HG03097 (cell line): Measurements from ENCODE around the gene UROS.

ENCODE experiments used
- ATAC-seq: cut with Tn5 transposase; IDR thresholded peaks from one replicate; pipeline ENCODE4 v1.9.1; 2021; ENCODE audit not compliant: unreplicated experiment, low FRiP score

UROS gene

DNA sequence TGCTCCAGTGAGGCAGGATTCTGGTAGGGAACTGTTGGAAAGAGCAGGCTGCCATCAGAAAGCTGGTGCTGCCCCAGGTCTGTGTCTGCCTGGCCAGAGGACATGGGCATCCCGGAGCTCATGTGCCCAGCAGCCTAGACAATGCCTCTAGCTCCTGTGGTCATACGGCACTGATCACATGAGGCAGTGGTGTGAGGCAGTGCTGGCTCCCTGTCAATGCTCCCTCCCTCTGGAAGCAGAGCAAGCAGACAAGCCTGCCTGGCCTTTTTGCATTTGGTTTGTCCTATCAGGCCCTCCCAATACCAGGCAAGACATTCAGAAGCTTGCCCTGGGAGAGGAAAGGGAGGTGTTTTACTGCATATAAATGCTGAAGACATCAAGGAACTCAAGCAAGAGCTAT, 27.9 kb downstream of the UROS start:
- ATAC-seq: no peak

DNA sequence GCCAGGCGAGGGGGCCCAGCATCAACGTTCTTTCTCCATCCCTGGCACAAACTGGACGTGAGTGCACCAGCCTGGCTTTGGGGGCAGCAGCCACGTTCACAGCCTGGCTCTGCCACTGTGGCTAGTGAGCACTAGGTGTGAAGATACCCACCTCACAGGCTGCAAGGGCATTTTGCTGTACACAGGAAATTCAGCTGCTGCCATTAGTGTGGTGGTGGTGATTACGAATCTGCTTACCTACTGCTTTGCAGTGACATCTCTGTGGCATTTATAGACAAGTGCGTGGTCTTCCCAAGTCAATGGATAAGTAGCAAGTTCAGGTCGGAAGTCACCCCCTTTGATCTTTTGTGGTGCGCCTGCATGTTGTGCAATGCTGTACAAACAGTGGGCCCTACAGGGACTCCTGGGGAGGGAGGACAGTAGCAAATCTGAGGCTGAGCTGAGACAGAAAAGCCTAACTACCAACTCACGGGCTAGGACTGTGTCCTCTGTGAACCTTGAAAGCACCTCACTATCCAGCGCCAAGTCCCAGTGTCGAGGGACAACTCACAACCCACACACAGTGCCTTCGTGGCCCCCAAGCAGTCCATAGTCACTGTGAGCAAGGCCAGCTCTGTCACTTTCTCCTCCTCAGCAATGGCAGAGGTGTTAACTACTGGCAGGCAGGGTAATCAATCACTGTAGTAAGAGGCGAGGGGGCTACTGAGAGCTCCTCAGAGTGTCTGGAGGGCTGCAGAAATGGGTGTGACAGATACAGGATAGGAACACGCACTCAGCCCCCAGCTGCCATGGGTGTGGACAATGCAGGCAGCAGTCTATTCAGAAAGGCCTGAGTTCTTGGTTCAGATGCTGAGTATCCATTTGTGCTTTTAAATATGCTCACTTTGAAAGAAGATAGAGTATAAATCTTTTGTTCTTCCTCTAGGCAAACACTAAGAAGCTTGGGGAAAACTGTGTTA, 30.4 kb downstream of the UROS start:
- ATAC-seq: no peak

DNA sequence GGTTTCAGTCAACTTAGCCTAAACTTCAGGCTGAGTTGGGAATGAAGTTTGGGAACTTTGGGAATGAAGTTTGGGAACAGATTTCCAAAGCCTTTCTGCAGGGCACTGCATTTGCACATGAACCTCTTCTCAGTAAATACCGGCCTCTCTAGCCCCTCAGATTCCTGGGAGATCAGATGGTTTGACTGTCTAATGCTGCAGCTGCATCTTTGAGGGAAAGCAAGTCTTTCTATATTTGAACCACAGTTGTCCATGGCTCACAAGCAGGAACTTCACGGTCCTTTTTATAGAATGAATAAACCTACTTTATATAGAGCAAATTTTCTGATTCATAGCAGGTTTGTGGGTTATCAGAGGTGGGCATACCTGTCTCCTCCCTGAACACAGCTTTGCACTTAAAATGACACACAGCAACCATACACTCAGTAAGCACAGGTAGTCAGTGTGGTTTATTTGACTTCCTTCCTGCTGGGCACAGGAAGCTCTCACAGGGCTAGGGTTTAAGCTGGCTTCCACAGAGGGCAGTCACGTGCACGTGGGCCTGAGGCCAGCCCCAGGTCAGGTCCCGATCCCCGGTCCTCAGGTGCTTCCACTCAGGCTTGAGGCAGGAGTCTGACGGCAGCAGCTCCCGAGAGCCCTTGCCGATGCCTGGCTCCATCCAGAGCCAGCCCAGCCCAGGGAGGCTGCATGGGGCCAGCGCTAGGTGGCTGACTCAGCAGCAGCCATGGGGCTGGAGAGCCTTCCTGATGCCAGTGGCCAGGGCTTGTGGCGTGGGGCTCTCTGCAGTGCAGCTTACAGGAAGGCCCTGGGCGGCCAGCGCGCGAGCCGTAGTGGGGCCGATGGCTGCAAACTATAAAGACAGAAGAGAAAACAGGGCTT, 34.7 kb downstream of the UROS start:
- ATAC-seq: no peak

DNA sequence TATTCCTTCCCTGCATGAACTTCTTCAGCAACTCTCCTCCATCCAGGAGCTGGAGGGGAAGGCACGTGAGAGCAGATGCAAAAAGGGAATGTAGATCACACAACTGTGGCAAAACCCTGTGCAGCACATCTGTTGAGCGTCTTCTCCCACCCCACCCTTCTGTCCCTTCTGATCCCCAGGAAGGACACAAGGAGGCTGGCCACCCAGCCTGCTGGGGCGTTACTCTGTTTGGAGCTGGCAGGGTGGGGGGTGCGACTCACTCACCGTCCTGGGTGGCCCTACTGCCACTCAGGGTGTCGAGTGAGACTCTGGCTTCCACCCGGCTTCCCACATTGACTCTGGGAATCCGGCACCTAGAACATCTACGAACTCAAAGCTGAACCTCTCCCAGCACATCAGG, 37.3 kb downstream of the UROS start:
- ATAC-seq: no peak

DNA sequence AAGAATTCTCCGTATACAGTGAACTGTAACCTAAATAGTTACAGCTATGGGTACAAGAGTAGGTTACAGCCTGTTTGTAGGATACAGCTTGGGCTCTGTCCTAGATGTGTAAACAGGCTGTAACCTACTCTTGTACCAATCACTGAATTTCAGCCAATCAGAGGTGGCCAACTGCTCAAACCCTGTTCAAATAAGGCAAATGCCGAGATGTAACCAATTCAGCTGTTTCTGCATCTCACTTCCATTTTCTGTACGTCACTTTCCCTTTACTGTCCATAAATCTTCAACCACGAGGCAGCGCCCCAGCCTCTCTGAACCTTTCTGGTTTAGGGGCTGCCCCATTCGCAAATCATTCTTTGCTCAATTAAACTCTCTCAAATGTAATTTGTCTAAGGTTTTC, 39.1 kb downstream of the UROS start:
- peak; percentile 79 for ATAC-seq

DNA sequence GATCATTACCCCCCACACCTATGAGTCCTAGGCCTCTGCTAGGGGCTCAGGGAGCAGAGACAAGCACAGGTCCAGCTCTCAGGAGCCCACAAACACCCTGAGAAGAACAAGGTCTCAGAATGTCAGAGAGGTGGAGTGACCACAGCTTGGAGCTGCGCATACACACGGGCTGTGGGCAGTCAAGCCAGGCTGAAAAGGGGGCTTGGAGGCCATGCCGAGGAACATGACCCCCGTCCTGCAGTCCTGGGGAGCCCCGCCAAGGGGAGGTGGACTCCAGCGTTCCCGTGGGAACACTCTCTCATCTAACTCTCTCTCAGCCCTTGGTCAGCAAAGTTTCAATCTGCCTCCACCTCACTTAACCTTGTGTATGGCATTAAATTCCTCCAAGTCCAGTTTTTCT, 39.6 kb downstream of the UROS start:
- ATAC-seq: no peak

DNA sequence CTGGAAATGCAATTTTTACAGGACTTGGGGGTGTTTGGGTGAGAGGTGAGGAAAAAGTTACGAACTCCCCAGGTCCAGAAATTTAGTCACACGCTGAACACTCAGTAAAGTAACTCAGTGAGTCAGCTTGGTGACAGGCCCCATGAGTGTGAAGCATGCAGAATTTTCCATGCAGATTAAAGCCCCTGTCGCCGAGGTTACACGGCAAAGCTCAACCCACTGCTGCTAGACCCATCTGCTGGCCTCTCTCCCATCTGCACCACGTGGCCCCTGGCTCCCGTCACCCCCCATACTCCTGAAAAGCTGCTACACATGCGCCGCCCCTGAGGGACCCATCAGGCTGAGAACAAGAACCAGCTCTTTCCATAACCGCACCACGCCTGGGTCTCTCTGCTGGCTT, 40.4 kb downstream of the UROS start:
- ATAC-seq: no peak

DNA sequence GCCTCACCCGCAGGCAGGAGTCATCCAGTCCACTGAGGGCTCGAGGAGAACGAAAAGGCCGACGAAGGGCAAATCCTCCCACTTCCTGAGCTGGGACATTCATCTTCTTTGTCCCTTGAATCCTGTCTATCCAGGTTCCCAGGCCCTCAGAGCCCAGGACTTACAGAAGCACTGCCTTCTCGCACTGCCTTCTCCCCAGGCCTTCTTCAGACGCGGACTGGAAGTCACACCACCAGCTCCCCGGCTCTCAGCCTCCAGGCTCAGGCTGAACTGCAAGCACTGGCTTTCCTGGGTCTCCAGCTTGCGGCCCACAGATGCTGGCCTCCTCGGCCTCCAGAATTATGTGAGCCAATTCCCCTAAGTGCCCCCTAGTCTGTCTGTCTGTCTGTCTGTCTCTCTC, 41.0 kb downstream of the UROS start:
- no peak for ATAC-seq

DNA sequence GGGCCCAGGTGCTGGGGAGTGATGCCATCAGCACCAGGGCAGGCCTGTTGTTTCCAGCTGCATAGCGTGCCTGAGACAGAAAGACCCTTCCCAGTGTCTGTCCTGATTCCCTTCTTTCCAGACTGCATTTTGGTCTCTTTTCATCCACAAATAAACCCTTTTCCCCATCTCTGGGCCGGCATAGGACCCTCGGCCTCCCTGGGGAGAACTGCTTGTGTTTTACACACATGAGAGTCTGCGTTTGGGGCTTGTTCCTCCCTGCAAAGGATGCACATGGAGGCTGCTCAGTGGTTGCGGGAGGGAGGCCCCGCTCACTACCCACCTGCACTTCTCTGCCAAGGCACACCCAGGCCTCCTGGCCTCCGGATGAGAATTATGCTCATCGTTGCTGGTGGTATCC, 41.7 kb downstream of the UROS start:
- ATAC-seq: no peak

DNA sequence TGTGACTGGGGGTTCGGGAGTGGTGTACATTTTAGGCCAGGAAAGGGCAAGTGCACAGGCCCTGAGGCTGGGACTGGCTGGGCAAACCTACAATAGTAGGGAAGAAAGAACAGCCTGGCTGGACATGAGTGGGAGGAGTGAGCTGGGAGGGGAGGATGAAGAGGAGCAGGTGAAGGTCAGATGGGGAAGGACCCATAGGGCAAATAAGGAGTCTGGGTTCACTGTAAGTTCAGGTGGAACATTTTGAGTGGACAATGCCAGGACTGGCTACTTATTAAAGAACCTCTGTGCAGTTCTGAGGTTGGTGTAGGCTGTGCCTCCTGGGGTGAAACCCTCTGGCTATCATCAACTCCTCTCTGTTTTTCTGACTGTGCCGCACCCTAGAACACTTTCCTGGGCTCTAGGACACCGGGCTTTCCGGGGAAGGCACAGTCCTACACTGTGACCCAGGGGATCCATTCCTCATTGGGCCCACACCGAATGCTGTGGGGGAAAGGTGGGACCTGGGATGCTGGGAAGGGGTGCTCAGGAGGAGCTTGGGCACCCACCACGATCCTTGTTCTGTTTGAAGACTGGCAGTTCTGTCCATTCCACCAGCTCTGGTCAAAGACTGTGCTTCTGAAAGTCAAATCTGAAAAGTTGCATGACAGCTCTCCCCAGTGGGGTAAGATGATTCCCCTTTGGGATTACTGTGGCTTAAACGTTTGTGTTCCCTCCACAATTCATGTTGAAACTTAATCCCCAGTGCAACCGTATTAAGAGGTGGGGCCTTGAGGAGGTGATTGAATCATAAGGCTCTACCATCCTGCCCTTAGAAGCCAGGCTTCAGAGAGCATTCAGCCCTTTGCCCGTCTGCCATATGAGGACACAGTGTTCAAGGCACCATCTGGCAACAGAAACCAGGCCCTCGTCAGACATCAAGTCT, 43.4 kb downstream of the UROS start:
- no peak for ATAC-seq

DNA sequence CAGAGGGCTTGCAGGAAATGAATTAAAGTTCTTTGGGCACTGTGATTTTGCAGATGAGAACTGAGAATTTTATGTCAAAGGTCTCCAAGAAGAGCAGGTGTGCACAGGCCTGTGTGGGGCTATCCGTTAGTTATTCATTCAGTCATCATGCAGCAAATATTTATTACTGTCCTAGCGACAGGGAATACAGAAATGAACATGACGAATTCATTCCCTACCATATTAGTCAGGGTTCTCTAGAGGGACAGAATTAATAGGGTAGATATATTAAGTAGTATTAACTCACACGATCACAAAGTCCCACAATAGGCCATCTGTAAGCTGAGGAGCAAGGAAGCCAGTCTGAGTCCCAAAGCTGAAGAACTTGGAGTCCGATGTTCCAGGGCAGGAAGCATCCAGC, 44.5 kb downstream of the UROS start:
- no peak for ATAC-seq

DNA sequence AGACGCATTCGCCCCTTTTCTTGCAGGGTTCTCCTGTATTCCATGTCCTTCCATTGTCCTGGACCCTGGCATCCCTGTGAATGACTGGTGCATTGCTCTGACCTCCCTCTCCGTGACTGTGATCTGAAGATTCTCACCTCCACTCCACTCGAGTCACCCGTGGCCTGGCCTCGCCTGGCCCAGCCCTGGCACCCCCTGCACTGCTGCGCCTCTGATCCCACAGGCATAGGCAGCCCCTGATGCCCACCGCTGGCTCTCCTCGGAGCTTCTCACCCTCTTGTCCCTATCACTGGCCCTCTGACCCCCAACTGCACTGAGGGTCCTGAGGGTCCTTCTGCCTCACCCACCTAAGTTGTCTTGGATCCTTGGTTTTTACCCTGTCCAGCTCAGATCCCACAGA, 45.3 kb downstream of the UROS start:
- ATAC-seq: no peak

DNA sequence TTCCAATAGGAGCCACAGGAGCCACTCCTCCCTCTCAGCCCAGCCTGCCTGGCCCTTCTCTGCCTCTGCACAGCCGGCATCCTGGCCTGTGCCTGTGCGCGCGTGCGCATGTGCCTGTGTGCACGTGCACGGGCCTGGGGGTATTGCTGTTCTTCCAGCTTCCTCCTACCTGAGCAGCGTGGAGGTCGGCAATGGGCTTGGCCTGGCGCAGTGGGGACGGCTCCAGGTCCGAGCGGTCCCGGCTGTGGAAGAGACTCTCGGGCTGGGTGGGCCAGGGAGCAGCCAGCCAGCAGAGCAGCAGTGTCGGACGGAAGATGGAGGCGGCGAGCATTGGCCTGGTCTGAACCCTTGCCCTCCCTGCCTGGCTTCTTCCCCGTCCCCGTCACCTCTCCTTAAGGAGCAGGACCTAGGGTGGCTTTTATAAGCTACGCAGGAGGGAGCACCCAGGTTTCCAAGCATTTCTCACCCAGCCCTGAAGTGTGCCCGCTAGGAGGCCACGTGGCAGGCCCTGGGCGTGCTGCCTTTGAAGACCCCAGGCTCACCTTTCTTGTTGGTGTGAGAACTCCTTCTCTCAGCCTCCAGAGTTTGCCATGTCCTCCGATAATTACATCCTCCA, 47.5 kb downstream of the UROS start, which contains the start of gene MMP21:
Gene MMP21 (minus strand): TSS at position 331 of the 616 bp plus-strand sequence. CDS start 0 bp downstream, at position 331.
- ATAC-seq: no peak

DNA sequence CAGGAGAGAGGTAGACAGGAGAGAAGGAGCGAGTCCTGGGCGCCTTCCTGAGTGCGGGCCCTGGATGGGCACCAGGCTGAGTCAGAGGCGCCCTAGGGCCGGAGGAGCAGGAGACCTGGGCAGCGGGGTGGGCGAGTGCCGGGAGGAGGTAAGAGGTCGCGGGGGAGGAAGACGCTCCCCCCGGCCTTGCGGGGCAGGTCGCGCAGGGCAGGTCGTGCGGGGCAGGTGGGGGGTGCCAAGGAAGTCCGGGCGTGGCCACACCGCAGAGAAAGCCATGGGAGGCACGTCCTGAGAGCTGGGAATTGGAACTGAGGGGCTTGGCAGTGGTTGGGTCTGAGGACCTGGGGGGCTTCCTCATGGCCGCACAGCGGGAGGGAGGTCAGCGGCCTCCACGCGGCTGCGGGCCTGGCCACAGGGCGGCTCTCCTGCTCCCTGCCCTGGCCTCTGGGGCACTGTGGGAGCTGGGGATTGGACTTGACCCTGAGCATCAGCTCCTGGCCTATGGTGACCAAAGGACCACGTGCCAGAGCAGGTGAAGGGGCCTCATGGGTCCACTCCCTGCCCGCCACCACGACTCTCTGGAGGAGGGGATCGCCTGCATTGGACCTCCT, 48.4 kb downstream of the UROS start:
- ATAC-seq: no peak

DNA sequence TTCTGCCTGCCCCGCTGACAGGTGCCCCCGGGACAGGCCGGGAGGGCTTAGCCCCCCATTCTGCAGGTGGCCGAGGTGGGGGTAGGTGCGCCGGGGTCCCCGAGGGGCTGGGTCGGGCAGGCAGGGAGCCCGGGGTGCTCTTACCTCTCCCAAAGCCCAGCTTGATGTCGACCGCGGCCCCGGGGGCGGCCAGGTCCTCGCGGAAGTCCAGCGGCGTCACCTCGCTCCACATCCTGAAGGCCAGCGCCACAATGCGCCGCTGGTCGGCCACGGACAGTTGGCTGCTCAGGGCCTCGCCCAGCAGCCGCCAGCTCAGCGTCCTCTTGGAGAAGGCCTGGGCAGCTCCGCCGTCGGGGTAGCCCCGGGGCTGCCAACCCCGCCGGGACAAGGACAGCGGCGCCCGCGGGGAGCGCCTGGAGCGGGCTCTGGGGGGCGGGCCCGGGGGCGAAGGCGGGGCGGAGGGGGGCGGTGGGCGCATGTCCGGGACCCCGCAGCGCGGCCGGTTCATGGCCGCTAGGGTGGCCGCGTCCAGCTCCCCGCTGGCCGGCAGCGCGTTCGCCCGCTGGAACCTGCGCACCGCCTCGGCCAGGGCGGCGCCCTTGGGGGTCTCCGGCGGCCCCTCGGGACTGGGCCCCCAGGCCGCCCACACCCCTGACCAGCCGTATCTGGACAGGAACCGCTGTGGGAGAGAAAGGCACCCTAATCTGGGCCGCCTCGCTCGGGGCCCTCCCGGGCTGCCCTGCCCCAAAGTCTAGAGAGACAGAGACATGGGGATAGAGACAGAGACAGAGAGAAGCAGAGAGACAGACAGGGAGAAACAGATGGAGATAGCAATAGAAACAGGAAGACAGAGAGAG, 49.1 kb downstream of the UROS start:
- ATAC-seq: no peak

DNA sequence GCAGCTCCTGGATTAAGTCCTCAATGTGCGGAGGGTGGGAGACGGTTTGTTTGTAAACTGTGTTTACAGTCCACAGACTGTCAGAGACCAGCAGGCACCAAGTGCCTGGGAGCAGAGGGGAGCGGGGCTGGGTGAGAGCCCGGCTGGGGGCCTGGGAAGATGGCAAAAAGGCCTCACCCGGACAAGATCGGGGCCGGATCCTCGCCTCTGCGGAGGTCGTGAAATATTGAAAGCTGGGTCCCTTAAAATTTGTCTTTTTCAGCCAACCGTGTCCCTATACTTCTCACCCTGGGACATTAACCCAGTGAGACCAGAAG, 50.2 kb downstream of the UROS start:
- no peak for ATAC-seq

DNA sequence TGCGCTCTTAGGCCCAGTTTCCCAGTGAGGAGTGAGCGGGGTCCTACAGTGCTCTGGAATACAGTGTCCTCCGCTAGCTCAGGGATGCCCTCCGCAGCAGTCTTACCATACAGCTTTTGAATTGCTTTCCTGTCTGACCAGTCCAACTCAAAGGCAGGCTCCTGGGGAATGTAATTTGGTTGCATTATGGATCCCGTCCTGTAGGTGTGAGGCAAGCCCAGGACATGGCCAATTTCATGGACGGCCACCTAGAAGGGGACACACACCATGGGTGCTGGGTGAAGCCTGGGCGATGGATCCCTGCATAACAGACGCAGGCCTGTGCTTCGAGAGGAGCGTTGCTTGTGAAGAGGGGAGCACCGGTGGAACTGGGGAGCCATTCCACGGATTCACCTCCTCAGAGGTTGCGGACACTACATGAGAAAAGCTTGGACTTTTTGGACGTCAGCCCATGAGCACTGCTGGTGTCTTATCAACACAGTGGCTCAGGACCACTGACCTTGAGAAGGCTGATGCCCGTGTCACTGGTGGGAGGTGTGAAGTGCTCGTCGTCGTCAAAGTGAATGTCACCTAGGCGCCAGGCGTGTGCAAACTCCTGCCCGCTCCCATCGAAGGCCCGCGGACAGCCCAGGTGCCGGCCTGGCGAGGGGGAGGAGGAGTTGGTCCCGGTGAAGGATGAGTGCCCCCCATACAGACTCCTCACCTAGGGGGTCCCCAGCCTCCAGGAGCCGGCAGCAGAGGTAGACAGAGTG, 50.8 kb downstream of the UROS start:
- no peak for ATAC-seq

DNA sequence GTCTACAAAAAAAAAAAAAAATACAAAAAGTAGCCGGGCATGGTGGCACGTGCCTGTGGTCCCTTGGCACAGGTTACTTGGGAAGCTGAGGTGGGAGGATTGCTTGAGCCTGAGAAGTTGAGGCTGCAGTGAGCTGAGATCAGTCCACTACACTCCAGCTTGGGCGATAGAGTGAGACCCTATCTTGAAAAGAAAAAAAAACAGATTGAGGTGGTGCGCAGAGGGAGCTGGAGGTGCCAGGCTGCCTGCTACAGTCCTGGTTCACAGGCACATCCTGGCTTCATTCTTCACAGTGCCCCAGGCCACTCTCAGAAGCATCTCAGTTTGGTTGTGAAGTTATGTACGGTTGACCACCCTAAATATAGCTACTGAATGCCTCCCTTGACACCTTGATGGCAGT, 52.2 kb downstream of the UROS start:
- ATAC-seq: no peak
